Left ventricle myocardium inferior (tissue), 1 donor: ENCODE data around the gene CCL22. TPM values are rescaled to one million over a fixed set of nuclear protein-coding genes. Genes with fewer than 3 reads are reported as not detected.

Experiments
- DNase-seq: peaks from one replicate; pipeline ENCODE4 v3.0.0-alpha.2; 2020
- H3K27ac ChIP-seq: fragments of 200-600 bp; replicated peaks from 2 replicates; pipeline ENCODE4 v1.8.0; 2021
- H3K27me3 ChIP-seq: fragments of 200-600 bp; 2 replicates; pipeline ENCODE4 v1.8.0; 2021; ENCODE audit warnings: low read depth
- H3K36me3 ChIP-seq: fragments of 200-600 bp; 2 replicates; pipeline ENCODE4 v1.8.0; 2021
- H3K4me1 ChIP-seq: fragments of 200-600 bp; 2 replicates; pipeline ENCODE4 v1.8.0; 2021
- H3K4me3 ChIP-seq: fragments of 200-600 bp; 2 replicates; pipeline ENCODE4 v1.8.0; 2021; ENCODE audit warnings: mild to moderate bottlenecking, moderate library complexity
- H3K9me3 ChIP-seq: fragments of 200-600 bp; replicated peaks from 2 replicates; pipeline ENCODE4 v1.8.0; 2021
- CTCF ChIP-seq: fragments of 200-600 bp; IDR thresholded peaks from 2 replicates; pipeline ENCODE4 v1.8.0; 2021; ENCODE audit warnings: antibody characterized with exemption, mild to moderate bottlenecking, borderline replicate concordance
- intact Hi-C: fragments of 100-400 bp; cut with micrococcal nuclease; formaldehyde crosslinking; loops from one replicate; pipeline ENCODE4 v1.11.0; 2022
- total RNA-seq: library from RNA; stranded (reverse); fragmentation: NEBNext Ultra II Directional; extraction: Animal tissue kit (Norgen Biotek cat#: 25700); gene quantifications from one replicate; pipeline ENCODE4 v1.2.1, GENCODE V29; 2021
- donor health status: DM: no; HTN: yes; CAD: no; lungs with severe emphysema.

Gene CCL22
- total RNA-seq, 1 donor from 2014 or later: not detected

GRCh38 chr16:57401943-57402640 lies 43.5 kb downstream of the CCL22 start:
- no peak for TF ChIP-seq CTCF

GRCh38 chr16:57403965-57404817 lies 45.6 kb downstream of the CCL22 start, which contains the start of gene CCL17:
CCL17 (plus strand) TSS chr16:57404767; CDS start chr16:57413933, 9,166 bp downstream.
- intact Hi-C loops: no loop called here
- H3K27me3 ChIP-seq: no peaks in the 10 kb centered on the region
- H3K4me3 ChIP-seq: no peak within 1 kb of the TSS
- H3K27ac ChIP-seq: no peak within 1 kb of the TSS
- no peaks in the 10 kb centered on the region for H3K9me3 ChIP-seq
- H3K4me1 ChIP-seq: peaks cover 7% of the 10 kb centered on the region
- H3K36me3 ChIP-seq: no peaks in the 10 kb centered on the region
- TF ChIP-seq CTCF: no peak
- no peak for DNase-seq

More at GRCh38 chr16:57401943-57402640, 43.5 kb downstream of the CCL22 start:
- no peak for DNase-seq
- H3K4me3 ChIP-seq: no peak overlapping the region
- intact Hi-C loops: no loop called here
- H3K27ac ChIP-seq: no peak overlapping the region
- no peaks in the 10 kb centered on the region for H3K36me3 ChIP-seq
- H3K4me1 ChIP-seq: no peaks in the 10 kb centered on the region
- no peaks in the 10 kb centered on the region for H3K27me3 ChIP-seq
- H3K9me3 ChIP-seq: no peaks in the 10 kb centered on the region

GRCh38 chr16:57405097-57405496 lies 46.5 kb downstream of the CCL22 start:
- Histone ChIP-seq H3K4me1 (peaks cover 15% of the 10 kb centered on the region), H3K4me3 (no peak overlapping the region), H3K9me3 (no peaks in the 10 kb centered on the region), H3K27me3 (no peaks in the 10 kb centered on the region), H3K27ac (no peak overlapping the region), H3K36me3 (no peaks in the 10 kb centered on the region)
- intact Hi-C loops: no loop called here
- no peak for TF ChIP-seq CTCF
- no peak for DNase-seq

GRCh38 chr16:57406881-57407280 lies 48.3 kb downstream of the CCL22 start:
- TF ChIP-seq CTCF: no peak
- DNase-seq: no peak
- Histone ChIP-seq H3K4me1 (peaks cover 24% of the 10 kb centered on the region), H3K27ac (no peak overlapping the region), H3K27me3 (no peaks in the 10 kb centered on the region), H3K36me3 (no peaks in the 10 kb centered on the region), H3K4me3 (no peak overlapping the region), H3K9me3 (no peaks in the 10 kb centered on the region)
- intact Hi-C loops: no loop called here

GRCh38 chr16:57407521-57408353 lies 49.2 kb downstream of the CCL22 start:
- H3K9me3 ChIP-seq: no peaks in the 10 kb centered on the region
- intact Hi-C loops: no loop called here
- no peak overlapping the region for H3K4me3 ChIP-seq
- DNase-seq: no peak
- no peak for TF ChIP-seq CTCF
- no peaks in the 10 kb centered on the region for H3K36me3 ChIP-seq
- peaks cover 24% of the 10 kb centered on the region for H3K4me1 ChIP-seq
- no peak overlapping the region for H3K27ac ChIP-seq
- H3K27me3 ChIP-seq: no peaks in the 10 kb centered on the region
